Skeletal muscle tissue (tissue), 4 donors: ENCODE data around the gene PARD3B. TPM values are rescaled to one million over a fixed set of nuclear protein-coding genes. Genes with fewer than 3 reads are reported as not detected.

Experiments
- H3K27ac ChIP-seq: one replicate; pipeline ENCODE4 v1.7.0; 2013; ENCODE audit warnings: mild to moderate bottlenecking, low read depth, low read length, inconsistent platforms
- H3K27me3 ChIP-seq, 3 donors: one replicate each; pipeline ENCODE4 v1.7.0; 2013; ENCODE audit warnings: low read length in 3 of 3; ENCODE audit not compliant: control insufficient read depth in 3 of 3, insufficient read depth in 3 of 3
- H3K36me3 ChIP-seq, 3 donors: one replicate each; pipeline ENCODE4 v1.7.0; 2013; ENCODE audit warnings: low read length in 3 of 3; ENCODE audit not compliant: control insufficient read depth in 3 of 3, insufficient read depth in 3 of 3
- H3K4me1 ChIP-seq, 3 donors: one replicate each; pipeline ENCODE4 v1.7.0; 2013; ENCODE audit warnings: low read length in 3 of 3, mild to moderate bottlenecking in 3 of 3; ENCODE audit not compliant: control insufficient read depth in 3 of 3, insufficient read depth in 3 of 3
- H3K4me3 ChIP-seq, 3 donors: one replicate each; pipeline ENCODE4 v1.7.0; 2013; ENCODE audit warnings: low read length in 3 of 3
- H3K9ac ChIP-seq, 3 donors: one replicate each; pipeline ENCODE4 v1.7.0; 2013; ENCODE audit warnings: low read length in 3 of 3, mild to moderate bottlenecking in 3 of 3, moderate library complexity in 2 of 3, low read depth in 1 of 3
- H3K9me3 ChIP-seq, 3 donors: one replicate each; pipeline ENCODE4 v1.7.0; 2013; ENCODE audit warnings: low read length in 3 of 3; ENCODE audit not compliant: control insufficient read depth in 3 of 3
- total RNA-seq: library from RNA; depleted of rRNA; stranded (reverse); fragments of >200 nt; gene quantifications from one replicate; pipeline ENCODE4 v1.2.3, GENCODE V29; 2014
- donor health status: Osteomylitis.

Gene PARD3B
- total RNA-seq, 1 donor from 2014 or later: 19.8 TPM

DNA sequence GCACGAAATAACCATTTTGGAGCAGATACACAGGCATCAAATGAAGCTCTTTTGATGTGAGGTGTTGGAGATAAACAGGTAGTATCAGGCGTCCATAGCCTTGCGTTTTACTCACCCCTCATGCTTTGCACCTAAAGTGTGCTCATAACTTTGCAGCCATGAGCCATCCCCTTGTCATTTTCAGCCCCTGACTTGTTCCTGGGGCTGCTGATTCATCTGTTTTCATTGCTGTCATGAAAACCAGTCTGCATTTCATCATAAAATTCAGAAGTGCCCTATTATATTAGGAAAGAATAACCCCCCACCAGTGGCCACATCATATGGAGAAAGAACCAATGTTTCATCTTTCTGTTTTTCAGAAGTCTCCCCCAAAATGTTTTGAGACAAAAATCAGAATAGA is 807.3 kb downstream of the PARD3B start:
- Histone ChIP-seq H3K27me3 (no peaks in the 10 kb centered on the region), H3K4me1 (no peaks in the 10 kb centered on the region), H3K9ac (no peak overlapping the region), H3K36me3 (no peaks in the 10 kb centered on the region), H3K27ac (no peak overlapping the region), H3K9me3 (no peaks in the 10 kb centered on the region), H3K4me3 (no peak overlapping the region)

- Histone ChIP-seq H3K9ac (no peak overlapping the region), H3K9me3 (no peaks in the 10 kb centered on the region), H3K4me1 (no peaks in the 10 kb centered on the region), H3K4me3 (no peak overlapping the region), H3K36me3 (no peaks in the 10 kb centered on the region), H3K27ac (no peak overlapping the region), H3K27me3 (no peaks in the 10 kb centered on the region)
Measured at GRCh38 chr2:205357732-205358131, 812.5 kb downstream of the PARD3B start.

- Histone ChIP-seq H3K4me3 (no peak overlapping the region), H3K4me1 (no peaks in the 10 kb centered on the region), H3K27me3 (no peaks in the 10 kb centered on the region), H3K9me3 (no peaks in the 10 kb centered on the region), H3K36me3 (no peaks in the 10 kb centered on the region), H3K9ac (no peak overlapping the region), H3K27ac (no peak overlapping the region)
Measured at GRCh38 chr2:205358351-205358815, 813.1 kb downstream of the PARD3B start.

- Histone ChIP-seq H3K27ac (no peak overlapping the region), H3K4me3 (no peak overlapping the region), H3K4me1 (no peaks in the 10 kb centered on the region), H3K9ac (no peak overlapping the region), H3K36me3 (no peaks in the 10 kb centered on the region), H3K9me3 (no peaks in the 10 kb centered on the region), H3K27me3 (no peaks in the 10 kb centered on the region)
Measured at GRCh38 chr2:205361272-205361671, 816.0 kb downstream of the PARD3B start.

DNA sequence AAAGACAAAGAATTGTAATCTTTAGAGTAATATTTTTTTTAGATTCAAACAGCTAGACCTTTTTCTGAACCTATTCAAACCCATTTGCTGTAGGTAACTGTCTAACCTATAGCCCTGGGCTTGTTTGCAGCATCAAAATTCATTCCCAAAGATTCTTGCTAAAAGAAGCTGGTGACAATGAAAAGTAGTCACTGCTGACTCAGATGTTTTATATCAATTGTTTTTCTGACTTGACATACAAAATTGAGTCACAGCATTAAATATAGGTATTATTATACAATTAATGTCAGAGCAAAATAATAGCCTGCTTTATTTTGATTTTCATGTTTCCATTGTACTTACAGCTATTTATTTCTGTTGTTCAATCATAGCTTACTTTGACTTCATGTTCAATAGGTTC is 816.7 kb downstream of the PARD3B start:
- Histone ChIP-seq H3K4me3 (no peak overlapping the region), H3K9ac (no peak overlapping the region), H3K9me3 (no peaks in the 10 kb centered on the region), H3K36me3 (no peaks in the 10 kb centered on the region), H3K4me1 (no peaks in the 10 kb centered on the region), H3K27me3 (no peaks in the 10 kb centered on the region), H3K27ac (no peak overlapping the region)

DNA sequence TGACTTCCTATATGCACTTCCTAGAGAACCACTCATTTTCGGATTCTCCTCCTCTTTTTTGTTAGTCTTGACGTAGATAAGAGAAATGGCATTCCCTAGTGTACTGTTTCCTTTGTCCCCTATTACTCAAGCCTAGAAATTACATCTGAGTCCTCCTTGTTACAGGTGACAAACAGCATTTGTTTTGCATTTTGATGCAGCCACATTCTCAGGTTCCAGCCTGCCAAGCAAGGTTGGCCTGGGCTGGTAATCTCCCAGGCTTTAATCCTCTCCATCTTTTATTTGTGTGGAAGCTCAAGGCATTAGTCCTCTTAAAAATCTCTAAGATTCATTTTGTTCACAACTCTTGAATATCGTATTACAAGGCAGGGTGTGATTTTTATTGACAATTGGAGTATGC is 819.0 kb downstream of the PARD3B start:
- Histone ChIP-seq H3K27me3 (no peaks in the 10 kb centered on the region), H3K4me3 (no peak overlapping the region), H3K36me3 (no peaks in the 10 kb centered on the region), H3K4me1 (no peaks in the 10 kb centered on the region), H3K27ac (no peak overlapping the region), H3K9ac (no peak overlapping the region), H3K9me3 (no peaks in the 10 kb centered on the region)

- no peaks in the 10 kb centered on the region for H3K9me3 ChIP-seq
- no peaks in the 10 kb centered on the region for H3K27me3 ChIP-seq
- no peak overlapping the region for H3K9ac ChIP-seq
- H3K27ac ChIP-seq: no peak overlapping the region
- H3K36me3 ChIP-seq: no peaks in the 10 kb centered on the region
- no peak overlapping the region for H3K4me3 ChIP-seq
- H3K4me1 ChIP-seq: no peaks in the 10 kb centered on the region
Measured at GRCh38 chr2:205366336-205367060, 821.2 kb downstream of the PARD3B start.

DNA sequence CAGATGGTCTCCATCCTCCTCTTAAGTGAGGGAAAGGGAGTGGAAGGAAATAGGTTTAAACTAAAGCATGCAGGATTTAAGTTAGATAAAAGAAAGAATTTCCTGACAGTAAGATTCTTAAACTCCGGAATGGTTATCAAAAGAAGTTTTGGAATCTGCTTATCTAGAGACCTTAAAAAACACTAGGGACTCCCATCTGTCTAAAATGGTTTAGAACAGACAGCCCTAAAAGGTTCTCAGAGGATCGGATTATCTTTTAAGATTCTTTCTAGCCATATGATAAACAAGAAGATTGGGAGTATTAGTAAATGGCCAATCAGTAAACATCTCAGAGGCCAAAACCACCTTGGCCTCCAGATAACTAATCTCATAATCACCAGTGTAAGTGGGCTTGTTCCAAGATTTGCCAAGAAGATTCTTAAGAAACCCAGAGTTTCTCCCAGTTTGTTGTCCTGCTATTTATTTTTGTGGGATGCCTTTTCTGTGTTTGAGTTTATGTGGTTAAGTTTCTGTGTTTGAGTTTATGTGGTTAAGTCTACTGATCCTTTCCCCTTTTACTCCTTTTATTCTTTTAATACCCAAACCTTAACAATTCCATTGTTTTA is 822.2 kb downstream of the PARD3B start:
- no peak overlapping the region for H3K27ac ChIP-seq
- H3K4me1 ChIP-seq: no peaks in the 10 kb centered on the region
- H3K4me3 ChIP-seq: no peak overlapping the region
- H3K36me3 ChIP-seq: no peaks in the 10 kb centered on the region
- H3K9me3 ChIP-seq: no peaks in the 10 kb centered on the region
- no peak overlapping the region for H3K9ac ChIP-seq
- H3K27me3 ChIP-seq: no peaks in the 10 kb centered on the region

GRCh38 chr2:205369813-205370212 is 824.5 kb downstream of the PARD3B start:
- H3K27ac ChIP-seq: no peak overlapping the region
- no peaks in the 10 kb centered on the region for H3K27me3 ChIP-seq
- H3K9me3 ChIP-seq: no peaks in the 10 kb centered on the region
- H3K4me1 ChIP-seq: no peaks in the 10 kb centered on the region
- H3K4me3 ChIP-seq: no peak overlapping the region
- no peak overlapping the region for H3K9ac ChIP-seq
- H3K36me3 ChIP-seq: no peaks in the 10 kb centered on the region

DNA sequence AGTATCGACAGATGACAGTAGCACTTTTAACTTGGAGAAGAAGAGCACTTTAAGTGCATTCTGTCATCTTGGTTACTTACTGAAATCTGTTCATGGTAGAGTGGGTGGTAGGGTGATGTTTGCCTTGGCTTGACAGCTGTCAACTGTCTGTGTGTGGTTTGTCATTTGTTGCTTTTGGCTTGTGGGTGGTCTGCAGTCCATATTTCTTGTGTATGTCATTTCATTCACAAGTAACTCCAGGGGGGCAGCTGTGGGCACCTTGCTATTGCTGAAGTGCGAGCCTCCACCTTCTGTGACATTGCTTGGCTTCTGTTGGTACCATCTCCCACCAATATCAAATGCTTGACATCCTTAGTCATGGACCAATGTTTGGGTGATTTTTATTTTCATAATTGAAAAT is 825.5 kb downstream of the PARD3B start:
- no peak overlapping the region for H3K4me3 ChIP-seq
- no peaks in the 10 kb centered on the region for H3K27me3 ChIP-seq
- no peak overlapping the region for H3K27ac ChIP-seq
- no peaks in the 10 kb centered on the region for H3K36me3 ChIP-seq
- no peaks in the 10 kb centered on the region for H3K9me3 ChIP-seq
- H3K4me1 ChIP-seq: no peaks in the 10 kb centered on the region
- H3K9ac ChIP-seq: no peak overlapping the region
